ACC112 (cell line): Measurements from ENCODE around the gene MTHFSD.

ENCODE experiments used
- H2AFZ ChIP-seq: fragments of 200-600 bp; sonication (generic); one replicate; pipeline ENCODE4 v1.6.0; 2017; ENCODE audit warnings: antibody characterized with exemption, low read length; ENCODE audit not compliant: unreplicated experiment
- H3K27ac ChIP-seq: fragments of 200-600 bp; sonication (generic); 2 replicates; pipeline ENCODE4 v1.5.1; 2014; ENCODE audit warnings: low read depth, mild to moderate bottlenecking, antibody characterized with exemption, low read length, moderate library complexity
- H3K27me3 ChIP-seq: fragments of 200-600 bp; sonication (generic); 2 replicates; pipeline ENCODE4 v1.6.1; 2014; ENCODE audit warnings: mild to moderate bottlenecking, antibody characterized with exemption, low read length, moderate library complexity, mixed read lengths; ENCODE audit not compliant: insufficient read depth
- H3K36me3 ChIP-seq: fragments of 200-600 bp; sonication (generic); 2 replicates; pipeline ENCODE4 v1.6.1; 2016; ENCODE audit warnings: mild to moderate bottlenecking, antibody characterized with exemption, low read length, moderate library complexity, mixed read lengths; ENCODE audit not compliant: insufficient read depth
- H3K4me1 ChIP-seq: fragments of 200-600 bp; sonication (generic); one replicate; pipeline ENCODE4 v1.6.1; 2016; ENCODE audit warnings: low read length, mixed read lengths; ENCODE audit not compliant: insufficient read depth, unreplicated experiment, control insufficient read depth
- H3K4me3 ChIP-seq: fragments of 200-600 bp; sonication (generic); 2 replicates; pipeline ENCODE4 v1.5.1; 2014; ENCODE audit warnings: mild to moderate bottlenecking, low read depth, low read length
- H3K79me2 ChIP-seq: fragments of 200-600 bp; sonication (generic); one replicate; pipeline ENCODE4 v1.6.0; 2016; ENCODE audit warnings: low read length; ENCODE audit not compliant: control insufficient read depth, unreplicated experiment, insufficient read depth

The MTHFSD gene

GRCh38 chr16:86559802-86560305 lies 4.8 kb upstream of the MTHFSD start:
- H3K4me3 ChIP-seq = no peak overlapping the region
- H2AFZ ChIP-seq = no peak overlapping the region
- H3K27me3 ChIP-seq = no peaks in the 10 kb centered on the region
- H3K36me3 ChIP-seq = no peaks in the 10 kb centered on the region
- H3K79me2 ChIP-seq = peaks cover 5% of the 10 kb centered on the region
- peaks cover 16% of the 10 kb centered on the region for H3K4me1 ChIP-seq
- H3K27ac ChIP-seq = no peak overlapping the region

- H3K79me2 ChIP-seq = peaks cover 11% of the 10 kb centered on the region
- H3K27ac ChIP-seq = no peak overlapping the region
- H2AFZ ChIP-seq = no peak overlapping the region
- no peak overlapping the region for H3K4me3 ChIP-seq
- H3K4me1 ChIP-seq = peaks cover 17% of the 10 kb centered on the region
- H3K27me3 ChIP-seq = no peaks in the 10 kb centered on the region
- 0 out of 2 replicates have a peak, but pooled peaks cover 3% of the 10 kb centered on the region for H3K36me3 ChIP-seq
These were observed 3.5 kb upstream of the MTHFSD start for GRCh38 chr16:86558355-86559193.

GRCh38 chr16:86557587-86557986 lies 2.6 kb upstream of the MTHFSD start:
- Histone ChIP-seq H3K27ac (no peak overlapping the region), H3K79me2 (peaks cover 11% of the 10 kb centered on the region), H3K36me3 (0 out of 2 replicates have a peak, but pooled peaks cover 3% of the 10 kb centered on the region), H3K4me3 (no peak overlapping the region), H3K4me1 (peaks cover 13% of the 10 kb centered on the region), H3K27me3 (no peaks in the 10 kb centered on the region), H2AFZ (no peak overlapping the region)

GRCh38 chr16:86556576-86556975 lies 1.5 kb upstream of the MTHFSD start:
- H3K4me1 ChIP-seq = peaks cover 13% of the 10 kb centered on the region
- no peak overlapping the region for H2AFZ ChIP-seq
- H3K79me2 ChIP-seq = peaks cover 11% of the 10 kb centered on the region
- 0 out of 2 replicates have a peak, but pooled peaks cover 6% of the 10 kb centered on the region for H3K36me3 ChIP-seq
- no peaks in the 10 kb centered on the region for H3K27me3 ChIP-seq
- no peak overlapping the region for H3K4me3 ChIP-seq
- no peak overlapping the region for H3K27ac ChIP-seq

- Histone ChIP-seq H3K4me1 (peaks cover 13% of the 10 kb centered on the region), H2AFZ (peak overlapping the region; percentile 4), H3K79me2 (peaks cover 11% of the 10 kb centered on the region), H3K36me3 (0 out of 2 replicates have a peak, but pooled peaks cover 10% of the 10 kb centered on the region), H3K4me3 (peak overlapping the region; percentile 82), H3K27ac (peak overlapping the region; percentile 54; the same call in 1 of the 2 replicates), H3K27me3 (no peaks in the 10 kb centered on the region)
These were observed 655 bp upstream of the MTHFSD start for GRCh38 chr16:86555704-86556075.

- Histone ChIP-seq H3K27me3 (no peaks in the 10 kb centered on the region), H3K4me3 (peak overlapping the region; percentile 82), H3K4me1 (peaks cover 13% of the 10 kb centered on the region), H3K36me3 (peaks cover 15% of the 10 kb centered on the region; the same call in 1 of the 2 replicates), H3K27ac (peak overlapping the region; percentile 32; the same call in 1 of the 2 replicates), H3K79me2 (peaks cover 11% of the 10 kb centered on the region), H2AFZ (peak overlapping the region; percentile 90)
These were observed 477 bp downstream of the MTHFSD start for GRCh38 chr16:86554599-86554916.

- Histone ChIP-seq H3K4me3 (no peak overlapping the region), H2AFZ (no peak overlapping the region), H3K27ac (no peak overlapping the region), H3K36me3 (peaks cover 15% of the 10 kb centered on the region; the same call in 1 of the 2 replicates), H3K4me1 (peaks cover 13% of the 10 kb centered on the region), H3K27me3 (no peaks in the 10 kb centered on the region), H3K79me2 (peaks cover 11% of the 10 kb centered on the region)
These were observed 1.7 kb downstream of the MTHFSD start for GRCh38 chr16:86553356-86553755.

- no peak overlapping the region for H3K4me3 ChIP-seq
- H3K27ac ChIP-seq = no peak overlapping the region
- no peaks in the 10 kb centered on the region for H3K27me3 ChIP-seq
- peaks cover 11% of the 10 kb centered on the region for H3K79me2 ChIP-seq
- H3K36me3 ChIP-seq = peaks cover 15% of the 10 kb centered on the region; the same call in 1 of the 2 replicates
- peaks cover 5% of the 10 kb centered on the region for H3K4me1 ChIP-seq
- no peak overlapping the region for H2AFZ ChIP-seq
These were observed 4.8 kb downstream of the MTHFSD start for GRCh38 chr16:86550281-86550680.

- Histone ChIP-seq H3K79me2 (peaks cover 10% of the 10 kb centered on the region), H3K36me3 (peaks cover 15% of the 10 kb centered on the region; the same call in 1 of the 2 replicates), H3K4me3 (no peak overlapping the region), H3K4me1 (peaks cover 5% of the 10 kb centered on the region), H3K27me3 (no peaks in the 10 kb centered on the region), H2AFZ (no peak overlapping the region), H3K27ac (no peak overlapping the region)
These were observed 5.2 kb downstream of the MTHFSD start for GRCh38 chr16:86549893-86550190.

GRCh38 chr16:86549076-86549892 lies 5.8 kb downstream of the MTHFSD start:
- no peak overlapping the region for H2AFZ ChIP-seq
- H3K4me1 ChIP-seq = peaks cover 3% of the 10 kb centered on the region
- H3K4me3 ChIP-seq = no peak overlapping the region
- H3K27ac ChIP-seq = no peak overlapping the region
- peaks cover 4% of the 10 kb centered on the region for H3K79me2 ChIP-seq
- H3K36me3 ChIP-seq = peaks cover 17% of the 10 kb centered on the region
- no peaks in the 10 kb centered on the region for H3K27me3 ChIP-seq
